Effector memory CD4-positive, alpha-beta T cell (primary cell): Measurements from ENCODE around the gene WNT6.

ENCODE experiments used
- DNase-seq, 3 donors: peaks; one replicate each; pipeline ENCODE4 v3.0.0-alpha.2; 2020
- H3K27ac ChIP-seq: 2 replicates; pipeline ENCODE4 v1.7.0; 2013; ENCODE audit warnings: mild to moderate bottlenecking, low read length, moderate library complexity; ENCODE audit not compliant: insufficient read depth, poor library complexity, severe bottlenecking
- H3K27me3 ChIP-seq: replicated peaks from 2 replicates; pipeline ENCODE4 v1.7.0; 2013; ENCODE audit warnings: mild to moderate bottlenecking, low read length; ENCODE audit not compliant: insufficient read depth, control insufficient read depth, poor library complexity, severe bottlenecking
- H3K36me3 ChIP-seq: 2 replicates; pipeline ENCODE4 v1.7.0; 2013; ENCODE audit warnings: mild to moderate bottlenecking, low read length, moderate library complexity; ENCODE audit not compliant: control insufficient read depth, insufficient read depth
- H3K4me1 ChIP-seq: 2 replicates; pipeline ENCODE4 v1.7.0; 2013; ENCODE audit warnings: low read length, mild to moderate bottlenecking; ENCODE audit not compliant: control insufficient read depth, insufficient read depth, poor library complexity, severe bottlenecking
- H3K4me3 ChIP-seq: 2 replicates; pipeline ENCODE4 v1.7.0; 2013; ENCODE audit warnings: low read length, low read depth, mild to moderate bottlenecking; ENCODE audit not compliant: insufficient read depth, poor library complexity, severe bottlenecking
- H3K9me3 ChIP-seq: 2 replicates; pipeline ENCODE4 v1.7.0; 2013; ENCODE audit warnings: mild to moderate bottlenecking, low read length, moderate library complexity; ENCODE audit not compliant: control insufficient read depth

WNT6 gene

DNA sequence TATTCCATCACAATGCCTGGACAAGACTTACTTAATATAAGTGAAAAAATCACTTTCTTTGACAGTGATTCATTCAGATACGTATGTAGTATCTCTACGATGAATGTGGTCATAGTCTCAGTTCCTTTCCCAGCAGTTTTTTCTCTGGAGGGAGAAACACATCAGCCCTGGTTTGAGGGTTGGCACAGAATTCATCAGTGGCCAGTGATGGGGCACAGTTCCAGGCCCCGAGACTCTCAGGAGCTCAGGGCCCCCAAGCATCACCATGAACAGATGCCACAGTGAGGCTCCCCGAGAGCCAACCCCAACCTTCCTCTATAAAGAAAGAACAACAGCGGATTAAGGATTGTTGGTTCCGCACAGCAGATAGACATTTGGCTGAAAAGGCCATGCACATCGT, 40.5 kb upstream of the WNT6 start:
- Histone ChIP-seq H3K36me3 (no peaks in the 10 kb centered on the region), H3K4me3 (no peak overlapping the region), H3K4me1 (no peaks in the 10 kb centered on the region), H3K27me3 (no peaks in the 10 kb centered on the region), H3K9me3 (no peaks in the 10 kb centered on the region), H3K27ac (no peak overlapping the region)
- DNase-seq, result no peak

DNA sequence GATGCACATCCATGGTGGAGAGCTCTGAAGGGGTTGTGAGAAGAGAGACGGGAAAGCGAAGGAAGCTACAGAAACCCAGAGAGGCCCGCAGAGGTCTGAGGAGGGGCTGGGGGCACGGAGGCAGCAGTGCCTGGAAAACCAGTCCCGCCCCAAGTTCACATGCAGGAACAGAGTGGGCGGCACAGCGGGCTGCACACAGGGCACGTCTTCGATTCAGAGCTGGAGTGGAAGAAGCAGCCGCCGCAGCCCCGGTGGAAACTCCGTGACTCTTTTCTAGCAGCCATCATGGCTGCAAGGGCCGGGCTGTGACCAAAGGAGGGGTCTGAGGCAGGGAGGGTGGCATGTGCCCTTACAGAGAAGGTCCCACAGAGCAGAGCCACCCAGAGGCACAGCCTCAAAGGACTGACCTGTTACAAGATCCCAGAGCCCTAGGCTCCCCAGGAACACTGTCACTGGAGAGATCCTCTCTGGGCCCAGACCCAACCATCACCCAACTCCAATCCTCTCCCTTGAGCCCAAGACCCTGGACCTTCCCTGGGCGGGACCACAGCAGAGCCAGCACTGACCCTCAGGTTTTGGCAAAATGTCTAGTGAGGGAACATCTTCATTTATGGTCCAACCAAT, 38.7 kb upstream of the WNT6 start:
- DNase-seq, result no peak
- Histone ChIP-seq H3K9me3 (no peaks in the 10 kb centered on the region), H3K27ac (no peak overlapping the region)

GRCh38 chr2:218821605-218822211, 37.9 kb upstream of the WNT6 start:
- no peak for DNase-seq

More for the DNA sequence above, 38.7 kb upstream of the WNT6 start:
- H3K27me3 ChIP-seq, result no peaks in the 10 kb centered on the region
- H3K4me1 ChIP-seq, result no peaks in the 10 kb centered on the region
- no peaks in the 10 kb centered on the region for H3K36me3 ChIP-seq
- no peak overlapping the region for H3K4me3 ChIP-seq

GRCh38 chr2:218822622-218823021, 37.0 kb upstream of the WNT6 start:
- H3K27me3 ChIP-seq, result no peaks in the 10 kb centered on the region
- no peaks in the 10 kb centered on the region for H3K9me3 ChIP-seq
- no peaks in the 10 kb centered on the region for H3K4me1 ChIP-seq
- H3K4me3 ChIP-seq, result no peak overlapping the region
- no peak for DNase-seq
- no peak overlapping the region for H3K27ac ChIP-seq
- no peaks in the 10 kb centered on the region for H3K36me3 ChIP-seq

More at GRCh38 chr2:218821605-218822211, 37.9 kb upstream of the WNT6 start:
- Histone ChIP-seq H3K27me3 (no peaks in the 10 kb centered on the region), H3K36me3 (no peaks in the 10 kb centered on the region), H3K27ac (no peak overlapping the region), H3K4me3 (no peak overlapping the region), H3K4me1 (no peaks in the 10 kb centered on the region), H3K9me3 (no peaks in the 10 kb centered on the region)

GRCh38 chr2:218823196-218823855, 36.3 kb upstream of the WNT6 start:
- no peaks in the 10 kb centered on the region for H3K4me1 ChIP-seq
- no peak overlapping the region for H3K4me3 ChIP-seq
- H3K9me3 ChIP-seq, result no peaks in the 10 kb centered on the region
- no peak for DNase-seq
- H3K27me3 ChIP-seq, result no peaks in the 10 kb centered on the region
- no peaks in the 10 kb centered on the region for H3K36me3 ChIP-seq
- no peak overlapping the region for H3K27ac ChIP-seq

DNA sequence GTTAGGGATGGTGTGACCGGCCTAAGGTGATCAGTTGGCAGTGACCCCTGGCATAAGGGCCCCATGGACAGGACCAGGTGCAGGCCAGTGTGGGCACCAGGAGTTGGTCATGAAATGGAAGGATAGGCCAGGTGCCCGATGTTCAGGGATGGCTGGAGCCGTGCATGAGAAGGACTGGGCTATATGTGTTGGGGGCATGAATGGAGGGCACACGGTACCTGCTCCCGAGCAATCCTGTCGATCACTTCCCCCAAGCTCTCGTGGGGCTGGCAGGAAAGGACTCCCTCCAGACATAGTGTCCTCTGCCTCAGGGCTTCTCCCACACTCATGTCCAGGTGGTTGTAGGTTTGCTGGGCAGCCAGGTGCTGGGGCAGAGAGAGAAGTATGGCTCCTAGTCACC, 35.6 kb upstream of the WNT6 start:
- DNase-seq, result no peak
- no peaks in the 10 kb centered on the region for H3K27me3 ChIP-seq
- no peaks in the 10 kb centered on the region for H3K36me3 ChIP-seq
- H3K4me1 ChIP-seq, result no peaks in the 10 kb centered on the region
- no peak overlapping the region for H3K27ac ChIP-seq
- no peak overlapping the region for H3K4me3 ChIP-seq
- no peaks in the 10 kb centered on the region for H3K9me3 ChIP-seq

DNA sequence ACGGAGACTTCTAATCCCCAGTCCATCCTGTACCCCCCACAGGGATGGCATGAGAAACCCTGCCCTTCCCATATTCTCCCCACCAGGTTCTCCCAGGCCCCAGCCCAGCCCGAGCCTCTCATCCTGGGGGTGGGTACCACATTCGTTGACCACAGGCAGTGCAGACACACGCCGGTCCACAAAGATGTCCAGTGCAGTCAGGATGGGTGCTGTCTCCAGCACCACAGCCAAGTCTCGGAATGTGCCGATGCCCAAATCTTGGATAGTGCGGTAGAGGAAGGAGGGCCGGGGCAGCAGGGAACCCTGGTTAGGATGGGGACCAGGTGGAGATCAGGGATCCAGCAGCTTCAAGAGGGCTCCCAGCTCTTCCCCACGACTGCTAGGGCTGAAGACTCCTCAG, 32.8 kb upstream of the WNT6 start:
- H3K27me3 ChIP-seq, result peaks cover 5% of the 10 kb centered on the region
- no peaks in the 10 kb centered on the region for H3K4me1 ChIP-seq
- H3K9me3 ChIP-seq, result no peaks in the 10 kb centered on the region
- no peak overlapping the region for H3K4me3 ChIP-seq
- H3K36me3 ChIP-seq, result no peaks in the 10 kb centered on the region
- no peak for DNase-seq
- no peak overlapping the region for H3K27ac ChIP-seq

- Histone ChIP-seq H3K36me3 (no peaks in the 10 kb centered on the region), H3K4me3 (no peak overlapping the region), H3K4me1 (no peaks in the 10 kb centered on the region), H3K9me3 (no peaks in the 10 kb centered on the region), H3K27ac (no peak overlapping the region), H3K27me3 (peaks cover 5% of the 10 kb centered on the region)
- DNase-seq, result no peak
Observed at GRCh38 chr2:218827701-218828476, 31.7 kb upstream of the WNT6 start.

GRCh38 chr2:218828477-218828778, 31.2 kb upstream of the WNT6 start:
- Histone ChIP-seq H3K4me3 (no peak overlapping the region), H3K36me3 (no peaks in the 10 kb centered on the region), H3K27me3 (peaks cover 5% of the 10 kb centered on the region), H3K27ac (no peak overlapping the region), H3K4me1 (no peaks in the 10 kb centered on the region), H3K9me3 (no peaks in the 10 kb centered on the region)
- no peak for DNase-seq
